Measurements from ENCODE around the gene CDV3. TPM values are rescaled to one million over a fixed set of nuclear protein-coding genes. Genes with fewer than 3 reads are reported as not detected.

CDV3 gene
- total and polyA plus RNA-seq, 2 donors (not counting 3 experiments of a cell fraction or from before 2014, with no cell fraction given): 46.7 to 229 TPM

DNA sequence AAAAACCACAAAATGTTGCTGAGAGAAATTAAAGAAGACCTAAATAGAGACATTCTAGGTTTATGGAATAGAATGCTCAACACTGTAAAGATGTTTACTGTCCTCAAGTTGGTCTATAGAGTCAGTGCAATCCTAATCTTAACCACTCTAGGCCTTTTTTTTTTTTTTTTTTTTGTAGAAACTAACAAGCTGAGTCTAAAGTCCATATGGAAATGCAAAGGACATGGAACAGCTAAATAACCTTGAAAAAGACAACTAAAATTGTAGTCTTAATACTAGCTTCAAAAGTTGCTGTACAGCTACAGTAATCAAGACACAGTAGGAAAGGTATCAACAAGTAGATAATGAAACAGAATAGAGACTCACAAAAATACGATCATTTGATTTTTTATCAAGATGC lies 32.9 kb downstream of the CDV3 start:
- POLR2A ChIA-PET: no interaction called here
- dilution Hi-C loops (cut with MboI; ENCODE audit: extremely low pct_ligation_motif_present, low sequenced_read_pairs) (no loop called here), intact Hi-C loops (cut with micrococcal nuclease) (no loop called here)
- H3K27me3 ChIP-seq (ENCODE audit: control insufficient read depth in 2 of 2, insufficient read depth in 2 of 2, low read length in 2 of 2): no peaks in the 10 kb centered on the region
- no peaks in the 10 kb centered on the region for H3K9me1 ChIP-seq (replicated peaks; ENCODE audit: control insufficient read depth, extremely low read depth, insufficient read depth, low read length)
- no peaks in the 10 kb centered on the region for H3K79me2 ChIP-seq (ENCODE audit: control insufficient read depth, insufficient read depth, low read length)
- H3K27ac ChIP-seq (ENCODE audit: insufficient read depth, low read depth, low read length): no peak overlapping the region
- no peak for TF ChIP-seq EZH2 (IDR thresholded peaks at IDR 0.05; ENCODE audit: borderline replicate concordance, low read depth, low read length, severe bottlenecking)
- TF ChIP-seq CTCF (IDR thresholded peaks at IDR 0.05; ENCODE audit: extremely low read depth in 1 of 2, insufficient read depth in 1 of 2, low read depth in 1 of 2, low read length in 2 of 2): no peak
- H4K20me1 ChIP-seq (replicated peaks; ENCODE audit: control insufficient read depth, extremely low read depth, insufficient read depth, low read length): no peaks in the 10 kb centered on the region
- no peak overlapping the region for H2AFZ ChIP-seq (ENCODE audit: low read depth, low read length)
- no peak overlapping the region for H3K9ac ChIP-seq (replicated peaks; ENCODE audit: extremely low read depth, insufficient read depth, low read length)
- no peak for FAIRE-seq
- CTCF ChIA-PET: interaction anchor here (0.7 to 1.0 kb wide), 2 partner anchors 9 to 11 kb away, joined by 3 to 5 read pairs; no protein-coding TSS in a partner anchor
- no TSS peak for BruUV-seq (replicated peaks)
- H3K4me1 ChIP-seq (ENCODE audit: control insufficient read depth, extremely low read depth, insufficient read depth, low read length): no peaks in the 10 kb centered on the region
- no peaks in the 10 kb centered on the region for H3K9me3 ChIP-seq (replicated peaks; ENCODE audit: control insufficient read depth, insufficient read depth, low read length)
- H3K4me2 ChIP-seq (ENCODE audit: insufficient read depth, low read length): no peak overlapping the region
- H3K4me3 ChIP-seq (replicated peaks in 1 of 3; ENCODE audit: insufficient read depth in 1 of 3, low read depth in 1 of 3, low read length in 3 of 3): no peak overlapping the region
- no peak for DNase-seq (ENCODE audit: low read depth, low spot score)
- peaks cover 8 to 10% of the 10 kb centered on the region in 2 experiments for H3K36me3 ChIP-seq (ENCODE audit: control insufficient read depth in 2 of 2, extremely low read depth in 1 of 2, insufficient read depth in 2 of 2, low read length in 2 of 2)

- no peak overlapping the region for H3K9ac ChIP-seq (replicated peaks; ENCODE audit: extremely low read depth, insufficient read depth, low read length)
- dilution Hi-C loops (cut with MboI; ENCODE audit: extremely low pct_ligation_motif_present, low sequenced_read_pairs): no loop called here
- FAIRE-seq (no peak), DNase-seq (ENCODE audit: low read depth, low spot score) (no peak)
- no TSS peak for BruUV-seq (replicated peaks)
- no peaks in the 10 kb centered on the region for H3K27me3 ChIP-seq (ENCODE audit: control insufficient read depth in 2 of 2, insufficient read depth in 2 of 2, low read length in 2 of 2)
- ChIA-PET CTCF (interaction anchor here (0.7 to 1.0 kb wide), 2 partner anchors 9 to 12 kb away, joined by 3 to 5 read pairs; no protein-coding TSS in a partner anchor), POLR2A (no interaction called here)
- no peak overlapping the region for H3K27ac ChIP-seq (ENCODE audit: insufficient read depth, low read depth, low read length)
- no peak overlapping the region for H2AFZ ChIP-seq (ENCODE audit: low read depth, low read length)
- no peaks in the 10 kb centered on the region for H3K79me2 ChIP-seq (ENCODE audit: control insufficient read depth, insufficient read depth, low read length)
- no peak overlapping the region for H3K4me2 ChIP-seq (ENCODE audit: insufficient read depth, low read length)
- no peaks in the 10 kb centered on the region for H3K9me1 ChIP-seq (replicated peaks; ENCODE audit: control insufficient read depth, extremely low read depth, insufficient read depth, low read length)
- no peak for TF ChIP-seq POLR2A (IDR thresholded peaks at IDR 0.05; ENCODE audit: low read depth, low read length)
- no peak for TF ChIP-seq CTCF (IDR thresholded peaks at IDR 0.05; ENCODE audit: extremely low read depth in 1 of 2, insufficient read depth in 1 of 2, low read depth in 1 of 2, low read length in 2 of 2)
- no peak for TF ChIP-seq GATA2 (IDR thresholded peaks at IDR 0.05; ENCODE audit: insufficient read depth, insufficient read length, low read depth, low read length)
- TF ChIP-seq EZH2 (IDR thresholded peaks at IDR 0.05; ENCODE audit: borderline replicate concordance, low read depth, low read length, severe bottlenecking): no peak
- H3K9me3 ChIP-seq (replicated peaks; ENCODE audit: control insufficient read depth, insufficient read depth, low read length): no peaks in the 10 kb centered on the region
- intact Hi-C loops (cut with micrococcal nuclease): no loop called here
- no peaks in the 10 kb centered on the region for H3K4me1 ChIP-seq (ENCODE audit: control insufficient read depth, extremely low read depth, insufficient read depth, low read length)
- H3K36me3 ChIP-seq (ENCODE audit: control insufficient read depth in 2 of 2, extremely low read depth in 1 of 2, insufficient read depth in 2 of 2, low read length in 2 of 2): peaks cover 8 to 10% of the 10 kb centered on the region in 2 experiments
- H3K4me3 ChIP-seq (replicated peaks in 1 of 3; ENCODE audit: insufficient read depth in 1 of 3, low read depth in 1 of 3, low read length in 3 of 3): no peak overlapping the region
- no peaks in the 10 kb centered on the region for H4K20me1 ChIP-seq (replicated peaks; ENCODE audit: control insufficient read depth, extremely low read depth, insufficient read depth, low read length)
Observed at GRCh38 chr3:133606902-133607301, 33.4 kb downstream of the CDV3 start.

Data from endothelial cell of umbilical vein (primary cell).